H9 (cell line): ENCODE data around the gene TRIP10. TPM values are rescaled to one million over a fixed set of nuclear protein-coding genes. Genes with fewer than 3 reads are reported as not detected.

Experiments
- DNase-seq: peaks from one replicate; pipeline ENCODE4 v3.0.0-alpha.2; 2017
- H2AFZ ChIP-seq: one replicate; pipeline ENCODE4 v1.6.1; 2013; ENCODE audit warnings: mild to moderate bottlenecking, low read length, control low read depth, moderate library complexity
- H2AK5ac ChIP-seq: 2 replicates; pipeline ENCODE4 v1.6.1; 2013; ENCODE audit warnings: low read length, control low read depth, mixed read lengths; ENCODE audit not compliant: insufficient read length
- H2BK120ac ChIP-seq: one replicate; pipeline ENCODE4 v1.6.1; 2013; ENCODE audit warnings: low read depth, mild to moderate bottlenecking, low read length, control low read depth, inconsistent platforms; ENCODE audit not compliant: poor library complexity, severe bottlenecking
- H2BK12ac ChIP-seq: 2 replicates; pipeline ENCODE4 v1.6.1; 2013; ENCODE audit warnings: low read length, control low read depth, mixed read lengths, low read depth; ENCODE audit not compliant: insufficient read length
- H2BK15ac ChIP-seq: 2 replicates; pipeline ENCODE4 v1.6.1; 2013; ENCODE audit warnings: low read depth, low read length, control low read depth
- H2BK20ac ChIP-seq: one replicate; pipeline ENCODE4 v1.6.1; 2013; ENCODE audit warnings: low read depth, mild to moderate bottlenecking, low read length, control low read depth, inconsistent platforms; ENCODE audit not compliant: poor library complexity, severe bottlenecking
- H2BK5ac ChIP-seq: 2 replicates; pipeline ENCODE4 v1.6.1; 2013; ENCODE audit warnings: low read length, control low read depth, mixed read lengths; ENCODE audit not compliant: insufficient read length
- H3K14ac ChIP-seq: 2 replicates; pipeline ENCODE4 v1.6.1; 2013; ENCODE audit warnings: low read length, control low read depth; ENCODE audit not compliant: insufficient read depth
- H3K18ac ChIP-seq: 2 replicates; pipeline ENCODE4 v1.6.1; 2013; ENCODE audit warnings: low read depth, mild to moderate bottlenecking, mixed read lengths, low read length, control low read depth; ENCODE audit not compliant: insufficient read length
- H3K23ac ChIP-seq: 2 replicates; pipeline ENCODE4 v1.6.1; 2013; ENCODE audit warnings: low read length, control low read depth, mixed read lengths, low read depth; ENCODE audit not compliant: insufficient read length
- H3K23me2 ChIP-seq: 2 replicates; pipeline ENCODE4 v1.6.1; 2013; ENCODE audit warnings: low read depth, mild to moderate bottlenecking, mixed read lengths, low read length, control low read depth; ENCODE audit not compliant: insufficient read length, poor library complexity, severe bottlenecking
- H3K27ac ChIP-seq: 2 replicates; pipeline ENCODE4 v1.5.1; 2013; ENCODE audit warnings: low read length, control low read depth, mixed read lengths, low read depth; ENCODE audit not compliant: insufficient read length
- H3K27me3 ChIP-seq: 2 replicates; pipeline ENCODE4 v1.6.1; 2013; ENCODE audit warnings: low read length, control low read depth, inconsistent platforms; ENCODE audit not compliant: insufficient read depth
- H3K4ac ChIP-seq: 2 replicates; pipeline ENCODE4 v1.6.1; 2013; ENCODE audit warnings: low read depth, mild to moderate bottlenecking, control low read depth, inconsistent platforms, low read length, moderate library complexity
- H3K4me1 ChIP-seq: 2 replicates; pipeline ENCODE4 v1.6.1; 2013; ENCODE audit warnings: low read length, control low read depth, inconsistent platforms; ENCODE audit not compliant: insufficient read depth
- H3K4me2 ChIP-seq: 2 replicates; pipeline ENCODE4 v1.6.1; 2013; ENCODE audit warnings: low read length, control low read depth, mixed read lengths; ENCODE audit not compliant: insufficient read length, insufficient read depth
- H3K56ac ChIP-seq: 2 replicates; pipeline ENCODE4 v1.6.1; 2013; ENCODE audit warnings: low read depth, mild to moderate bottlenecking, mixed read lengths, low read length, control low read depth; ENCODE audit not compliant: insufficient read length
- H3K79me1 ChIP-seq: 2 replicates; pipeline ENCODE4 v1.6.1; 2013; ENCODE audit warnings: low read depth, mild to moderate bottlenecking, moderate library complexity, low read length, control low read depth, inconsistent platforms; ENCODE audit not compliant: insufficient read depth, poor library complexity, severe bottlenecking
- H3K79me2 ChIP-seq: 2 replicates; pipeline ENCODE4 v1.6.1; 2013; ENCODE audit warnings: low read length, control low read depth, inconsistent platforms; ENCODE audit not compliant: insufficient read depth
- H3K9ac ChIP-seq: 2 replicates; pipeline ENCODE4 v1.6.1; 2013; ENCODE audit warnings: low read length, control low read depth, mixed read lengths; ENCODE audit not compliant: insufficient read length; ENCODE audit errors: extremely low read depth
- H3K9me3 ChIP-seq: one replicate; pipeline ENCODE4 v1.6.1; 2013; ENCODE audit warnings: low read depth, low read length, inconsistent platforms; ENCODE audit not compliant: control insufficient read depth
- H3T11ph ChIP-seq: one replicate; pipeline ENCODE4 v1.6.1; 2013; ENCODE audit warnings: mild to moderate bottlenecking, low read length, control low read depth, inconsistent platforms
- H4K20me1 ChIP-seq: one replicate; pipeline ENCODE4 v1.6.1; 2013; ENCODE audit not compliant: control insufficient read depth, insufficient read length, insufficient read depth
- H4K5ac ChIP-seq: 2 replicates; pipeline ENCODE4 v1.6.1; 2013; ENCODE audit warnings: low read depth, mild to moderate bottlenecking, mixed read lengths, low read length, control low read depth; ENCODE audit not compliant: insufficient read length
- H4K8ac ChIP-seq: replicated peaks from 2 replicates; pipeline ENCODE4 v1.6.1; 2013; ENCODE audit warnings: low read length, control low read depth, mixed read lengths, low read depth; ENCODE audit not compliant: insufficient read length
- H4K91ac ChIP-seq: 2 replicates; pipeline ENCODE4 v1.6.1; 2013; ENCODE audit warnings: low read depth, mild to moderate bottlenecking, moderate library complexity, mixed read lengths, low read length, control low read depth; ENCODE audit not compliant: insufficient read length
- H3K27ac Mint-ChIP-seq, 3 experiments: 2 replicates in 2 of 3; 3 replicates in 1 of 3; pipeline ENCODE4 v1.8.0; 2020 to 2021; ENCODE audit warnings: mixed read lengths in 3 of 3, mild to moderate bottlenecking in 1 of 3, moderate library complexity in 1 of 3
- H3K27me3 Mint-ChIP-seq: 2 replicates; pipeline ENCODE4 v1.8.0; 2021; ENCODE audit warnings: low read depth, mild to moderate bottlenecking, moderate library complexity, mixed read lengths
- H3K36me3 Mint-ChIP-seq, 3 experiments: 2 replicates in 2 of 3; 3 replicates in 1 of 3; pipeline ENCODE4 v1.8.0; 2020 to 2021; ENCODE audit warnings: low read depth in 3 of 3, mixed read lengths in 3 of 3; ENCODE audit not compliant: insufficient read depth in 1 of 3
- H3K4me1 Mint-ChIP-seq, 2 experiments: 2 replicates each; pipeline ENCODE4 v1.8.0; 2020; ENCODE audit warnings: mixed read lengths in 2 of 2
- H3K4me3 Mint-ChIP-seq, 2 experiments: 2 replicates in 1 of 2; 3 replicates in 1 of 2; pipeline ENCODE4 v1.8.0; 2020 to 2021; ENCODE audit warnings: mild to moderate bottlenecking in 2 of 2, mixed read lengths in 2 of 2, moderate library complexity in 1 of 2
- H3K9me3 Mint-ChIP-seq, 2 experiments: 2 replicates in 1 of 2; 3 replicates in 1 of 2; pipeline ENCODE4 v1.8.0; 2020; ENCODE audit warnings: mild to moderate bottlenecking in 2 of 2, mixed read lengths in 2 of 2, moderate library complexity in 1 of 2
- CTCF ChIP-seq: fragments of 200-600 bp; sonication (generic); conservative IDR thresholded peaks from 3 replicates; pipeline ENCODE4 v1.8.0; 2021; ENCODE audit warnings: antibody characterized with exemption, mild to moderate bottlenecking
- WGBS: extraction: QIAGEN DNeasy Blood & Tissue Kit; methylation state at CpG from one replicate; pipeline ENCODE4 v1.1.7; 2013; ENCODE audit warnings: missing lambda C conversion rate, low lambda C conversion rate, mixed read lengths; ENCODE audit not compliant: insufficient read length; ENCODE audit errors: extremely low coverage; 5-methylcytosine and 5-hydroxymethylcytosine counted together
- total RNA-seq: library from RNA; stranded (reverse); gene quantifications from 2 replicates; pipeline ENCODE4 v1.2.1, GENCODE V29; 2021

TRIP10 gene
- total RNA-seq, 1 experiment from 2014 or later = 56.4 TPM

GRCh38 chr19:6777434-6777833, 38.0 kb downstream of the TRIP10 start:
- H4K8ac ChIP-seq = no peak overlapping the region
- no CpG with 5 or more reads among the region's 2 CpGs for WGBS
- peaks cover 3 to 40% of the 10 kb centered on the region in 2 experiments; a peak in 4 of 5 replicates for H3K9me3 Mint-ChIP-seq
- H3K56ac ChIP-seq = no peak overlapping the region
- no peak overlapping the region for H4K91ac ChIP-seq
- no peak overlapping the region for H2AK5ac ChIP-seq
- no peaks in the 10 kb centered on the region for H3K4me1 ChIP-seq
- no peak overlapping the region for H3K9ac ChIP-seq
- peaks cover 6% of the 10 kb centered on the region for H3K27me3 Mint-ChIP-seq
- no peak overlapping the region for H3T11ph ChIP-seq
- no peak overlapping the region for H2BK5ac ChIP-seq
- H3K14ac ChIP-seq = no peak overlapping the region
- TF ChIP-seq CTCF = no peak
- H3K4me2 ChIP-seq = no peak overlapping the region
- no peaks in the 10 kb centered on the region for H3K9me3 ChIP-seq
- no peaks in the 10 kb centered on the region for H3K36me3 Mint-ChIP-seq
- no peaks in the 10 kb centered on the region for H3K23me2 ChIP-seq
- no peaks in the 10 kb centered on the region for H3K79me1 ChIP-seq
- DNase-seq = no peak
- H2BK15ac ChIP-seq = no peak overlapping the region
- no peaks in the 10 kb centered on the region for H3K27me3 ChIP-seq
- H3K4ac ChIP-seq = no peak overlapping the region
- no peaks in the 10 kb centered on the region for H4K20me1 ChIP-seq
- no peak overlapping the region for H2AFZ ChIP-seq
- H3K4me1 Mint-ChIP-seq = peaks cover 4% of the 10 kb centered on the region in 2 experiments; a peak in 2 of 4 replicates
- H3K79me2 ChIP-seq = no peaks in the 10 kb centered on the region
- no peak overlapping the region; a peak in 1 of 5 replicates for H3K4me3 Mint-ChIP-seq
- no peak overlapping the region for H3K27ac Mint-ChIP-seq
- H3K27ac ChIP-seq = no peak overlapping the region
- no peak overlapping the region for H3K18ac ChIP-seq
- H2BK12ac ChIP-seq = no peak overlapping the region
- no peak overlapping the region for H2BK20ac ChIP-seq
- H3K23ac ChIP-seq = no peak overlapping the region
- no peak overlapping the region for H2BK120ac ChIP-seq
- H4K5ac ChIP-seq = no peak overlapping the region
